Measurements from ENCODE around the gene RASAL2. TPM values are rescaled to one million over a fixed set of nuclear protein-coding genes. Genes with fewer than 3 reads are reported as not detected.

RASAL2 gene
- total and polyA plus RNA-seq, 2 donors (not counting 1 experiment from before 2014, with no cell fraction given), result 11.9 to 21.8 TPM

DNA sequence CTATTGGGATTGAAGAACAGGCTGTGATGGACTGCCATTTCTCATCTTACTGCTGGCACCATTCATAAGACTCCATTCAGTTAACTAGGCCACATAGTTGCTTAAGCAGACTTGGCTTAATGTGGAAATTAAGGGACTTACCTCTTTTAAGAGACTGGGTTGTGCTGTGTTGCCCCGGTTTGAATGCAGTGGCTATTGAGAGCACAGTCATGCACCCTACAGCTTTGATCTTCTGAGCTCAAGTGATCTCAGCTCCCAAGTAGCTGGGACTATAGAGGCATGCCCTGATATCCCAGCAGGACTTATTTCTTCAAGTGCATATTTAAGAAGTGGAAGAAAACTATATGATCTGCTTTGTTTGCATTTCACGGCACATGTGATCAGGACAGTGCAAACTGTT lies 181.1 kb downstream of the RASAL2 start:
- no peaks in the 10 kb centered on the region for H3K36me3 ChIP-seq (ENCODE audit: control insufficient read depth, insufficient read depth, low read length)
- no peaks in the 10 kb centered on the region for H3K4me1 ChIP-seq (ENCODE audit: control insufficient read depth, extremely low read depth, insufficient read depth, low read length)
- peaks cover 2% of the 10 kb centered on the region for H3K79me2 ChIP-seq (ENCODE audit: control insufficient read depth, insufficient read depth, low read length)
- H3K4me2 ChIP-seq (ENCODE audit: extremely low read depth, insufficient read depth, low read length), result no peak overlapping the region
- no peak overlapping the region for H2AFZ ChIP-seq (ENCODE audit: low read length)
- H3K27ac ChIP-seq (ENCODE audit: insufficient read depth, low read length), result no peak overlapping the region
- no peaks in the 10 kb centered on the region for H4K20me1 ChIP-seq (ENCODE audit: control insufficient read depth, extremely low read depth, insufficient read depth, low read length)
- no peak overlapping the region for H3K4me3 ChIP-seq (replicated peaks in 1 of 4; ENCODE audit: control extremely low read depth in 1 of 4, insufficient read depth in 1 of 4, low read depth in 3 of 4, low read length in 4 of 4)
- peak in 1 of 2 donors; percentile 37 for DNase-seq (ENCODE audit: low read depth in 2 of 2)
- no peak overlapping the region for H3K9ac ChIP-seq (ENCODE audit: insufficient read depth, low read length)
- no peak for TF ChIP-seq EZH2 (IDR thresholded peaks at IDR 0.05; ENCODE audit: low read length, missing control alignments)
- TF ChIP-seq, protein P1, sequence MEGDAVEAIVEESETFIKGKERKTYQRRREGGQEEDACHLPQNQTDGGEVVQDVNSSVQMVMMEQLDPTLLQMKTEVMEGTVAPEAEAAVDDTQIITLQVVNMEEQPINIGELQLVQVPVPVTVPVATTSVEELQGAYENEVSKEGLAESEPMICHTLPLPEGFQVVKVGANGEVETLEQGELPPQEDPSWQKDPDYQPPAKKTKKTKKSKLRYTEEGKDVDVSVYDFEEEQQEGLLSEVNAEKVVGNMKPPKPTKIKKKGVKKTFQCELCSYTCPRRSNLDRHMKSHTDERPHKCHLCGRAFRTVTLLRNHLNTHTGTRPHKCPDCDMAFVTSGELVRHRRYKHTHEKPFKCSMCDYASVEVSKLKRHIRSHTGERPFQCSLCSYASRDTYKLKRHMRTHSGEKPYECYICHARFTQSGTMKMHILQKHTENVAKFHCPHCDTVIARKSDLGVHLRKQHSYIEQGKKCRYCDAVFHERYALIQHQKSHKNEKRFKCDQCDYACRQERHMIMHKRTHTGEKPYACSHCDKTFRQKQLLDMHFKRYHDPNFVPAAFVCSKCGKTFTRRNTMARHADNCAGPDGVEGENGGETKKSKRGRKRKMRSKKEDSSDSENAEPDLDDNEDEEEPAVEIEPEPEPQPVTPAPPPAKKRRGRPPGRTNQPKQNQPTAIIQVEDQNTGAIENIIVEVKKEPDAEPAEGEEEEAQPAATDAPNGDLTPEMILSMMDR (conservative IDR thresholded peaks at IDR 0.05 in 1 of 2, IDR thresholded peaks at IDR 0.05 in 1 of 2; ENCODE audit: low read depth in 1 of 2, low read length in 2 of 2), result no peak
- no peaks in the 10 kb centered on the region for H3K9me3 ChIP-seq (ENCODE audit: control insufficient read depth, insufficient read depth, low read depth, low read length)
- H3K27me3 ChIP-seq (ENCODE audit: control insufficient read depth, insufficient read depth, low read length), result no peaks in the 10 kb centered on the region

DNA sequence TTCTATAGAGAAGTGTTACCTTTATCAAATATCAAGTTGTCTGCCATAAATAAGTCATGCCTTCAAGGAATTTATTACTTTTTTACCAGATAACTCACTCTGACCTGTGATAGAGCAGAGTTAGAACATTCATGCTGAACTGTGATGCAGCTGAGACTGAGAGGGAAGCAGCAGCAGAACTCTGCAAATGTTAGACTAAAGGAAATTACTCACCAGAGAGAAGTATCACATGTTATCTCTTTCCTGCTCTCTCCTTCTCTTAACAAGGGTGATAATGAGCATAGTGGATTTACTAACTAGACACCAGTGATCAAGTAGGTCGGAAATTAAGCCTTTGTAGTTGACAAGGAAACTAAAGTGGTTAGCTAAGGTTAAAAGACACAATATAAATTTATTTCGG lies 181.6 kb downstream of the RASAL2 start:
- Histone ChIP-seq H3K9ac (ENCODE audit: insufficient read depth, low read length) (no peak overlapping the region), H3K4me3 (replicated peaks in 1 of 4; ENCODE audit: control extremely low read depth in 1 of 4, insufficient read depth in 1 of 4, low read depth in 3 of 4, low read length in 4 of 4) (no peak overlapping the region), H3K27ac (ENCODE audit: insufficient read depth, low read length) (no peak overlapping the region), H3K4me1 (ENCODE audit: control insufficient read depth, extremely low read depth, insufficient read depth, low read length) (no peaks in the 10 kb centered on the region), H3K9me3 (ENCODE audit: control insufficient read depth, insufficient read depth, low read depth, low read length) (no peaks in the 10 kb centered on the region), H3K4me2 (ENCODE audit: extremely low read depth, insufficient read depth, low read length) (no peak overlapping the region), H4K20me1 (ENCODE audit: control insufficient read depth, extremely low read depth, insufficient read depth, low read length) (no peaks in the 10 kb centered on the region), H2AFZ (ENCODE audit: low read length) (no peak overlapping the region), H3K27me3 (ENCODE audit: control insufficient read depth, insufficient read depth, low read length) (no peaks in the 10 kb centered on the region), H3K36me3 (ENCODE audit: control insufficient read depth, insufficient read depth, low read length) (no peaks in the 10 kb centered on the region), H3K79me2 (ENCODE audit: control insufficient read depth, insufficient read depth, low read length) (peaks cover 2% of the 10 kb centered on the region)
- DNase-seq (ENCODE audit: low read depth in 2 of 2), result peak in 1 of 2 donors; percentile 27
- no peak for TF ChIP-seq EZH2 (IDR thresholded peaks at IDR 0.05; ENCODE audit: low read length, missing control alignments)
- TF ChIP-seq, protein P1 (conservative IDR thresholded peaks at IDR 0.05 in 1 of 2, IDR thresholded peaks at IDR 0.05 in 1 of 2; ENCODE audit: low read depth in 1 of 2, low read length in 2 of 2), result no peak

DNA sequence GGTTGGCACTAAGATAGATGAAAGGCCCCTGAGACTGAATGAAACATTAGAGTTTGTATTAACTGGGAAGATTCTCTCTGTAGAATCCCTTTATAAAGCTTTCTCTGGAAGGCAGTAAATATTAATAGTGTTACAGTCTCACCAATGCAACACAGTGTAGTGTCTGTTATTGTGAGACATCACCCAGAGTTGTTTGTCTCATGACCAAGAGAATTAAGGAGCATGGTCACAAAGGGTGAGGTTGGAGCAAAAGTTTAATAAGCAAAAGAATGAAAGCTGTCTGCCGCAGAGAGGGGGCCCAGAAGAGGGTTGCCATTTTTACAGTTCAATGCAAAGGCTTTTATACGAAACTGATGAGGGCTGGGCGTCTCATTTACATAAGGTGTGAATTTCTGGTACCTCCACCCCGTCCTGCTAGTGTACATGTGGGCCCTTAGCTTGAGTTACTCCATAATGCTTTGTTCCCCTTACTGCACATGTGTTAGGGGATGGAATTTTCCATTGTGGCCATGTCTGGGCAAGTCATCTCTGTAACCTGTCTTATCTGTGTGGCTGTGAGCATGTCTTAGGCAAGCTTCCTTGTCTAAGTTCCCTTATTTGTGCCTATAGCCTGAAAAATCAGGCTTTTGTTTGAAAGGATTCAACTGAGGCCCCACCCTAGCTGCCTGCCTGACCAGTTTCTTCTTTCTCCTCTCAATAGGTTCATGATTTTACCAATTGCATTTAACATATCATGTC lies 184.1 kb downstream of the RASAL2 start:
- Histone ChIP-seq H3K4me2 (ENCODE audit: extremely low read depth, insufficient read depth, low read length) (no peak overlapping the region), H3K4me1 (ENCODE audit: control insufficient read depth, extremely low read depth, insufficient read depth, low read length) (no peaks in the 10 kb centered on the region), H3K36me3 (ENCODE audit: control insufficient read depth, insufficient read depth, low read length) (no peaks in the 10 kb centered on the region), H3K27me3 (ENCODE audit: control insufficient read depth, insufficient read depth, low read length) (no peaks in the 10 kb centered on the region), H3K27ac (ENCODE audit: insufficient read depth, low read length) (no peak overlapping the region), H3K9ac (ENCODE audit: insufficient read depth, low read length) (no peak overlapping the region), H3K9me3 (ENCODE audit: control insufficient read depth, insufficient read depth, low read depth, low read length) (no peaks in the 10 kb centered on the region), H3K4me3 (replicated peaks in 1 of 4; ENCODE audit: control extremely low read depth in 1 of 4, insufficient read depth in 1 of 4, low read depth in 3 of 4, low read length in 4 of 4) (no peak overlapping the region), H2AFZ (ENCODE audit: low read length) (no peak overlapping the region), H3K79me2 (ENCODE audit: control insufficient read depth, insufficient read depth, low read length) (no peaks in the 10 kb centered on the region), H4K20me1 (ENCODE audit: control insufficient read depth, extremely low read depth, insufficient read depth, low read length) (no peaks in the 10 kb centered on the region)
- TF ChIP-seq, protein P1 (conservative IDR thresholded peaks at IDR 0.05 in 1 of 2, IDR thresholded peaks at IDR 0.05 in 1 of 2; ENCODE audit: low read depth in 1 of 2, low read length in 2 of 2), result no peak
- TF ChIP-seq EZH2 (IDR thresholded peaks at IDR 0.05; ENCODE audit: low read length, missing control alignments), result no peak
- peak in 1 of 2 donors; percentile 29 for DNase-seq (ENCODE audit: low read depth in 2 of 2)
